ENCODE measurements around the gene MED16.
"Not testable (repeated sequence)": the region's sequence is repeated elsewhere in the genome, so short reads cannot be mapped to it uniquely, and the experiment has no call there.

Gene MED16

GRCh38 chr19:853014-853585, 39.9 kb downstream of the MED16 start:
- no peak for DNase-seq

GRCh38 chr19:852136-853013, 40.6 kb downstream of the MED16 start, which contains the start of gene ELANE:
Gene ELANE, plus strand, starts transcription at chr19:852303. Its CDS starts 26 bp downstream, at chr19:852329.
- peak in 1 of 4 experiments; percentile 47 for DNase-seq

DNA sequence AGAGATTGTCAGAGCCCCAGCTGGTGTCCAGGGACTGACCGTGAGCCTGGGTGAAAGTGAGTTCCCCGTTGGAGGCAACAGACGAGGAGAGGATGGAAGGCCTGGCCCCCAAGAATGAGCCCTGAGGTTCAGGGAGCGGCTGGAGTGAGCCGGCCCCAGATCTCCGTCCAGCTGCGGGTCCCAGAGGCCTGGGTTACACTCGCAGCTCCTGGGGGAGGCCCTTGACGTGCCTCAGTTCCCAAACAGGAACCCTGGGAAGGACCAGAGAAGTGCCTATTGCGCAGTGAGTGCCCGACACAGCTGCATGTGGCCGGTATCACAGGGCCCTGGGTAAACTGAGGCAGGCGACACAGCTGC, 42.0 kb downstream of the MED16 start:
- DNase-seq: no peak

DNA sequence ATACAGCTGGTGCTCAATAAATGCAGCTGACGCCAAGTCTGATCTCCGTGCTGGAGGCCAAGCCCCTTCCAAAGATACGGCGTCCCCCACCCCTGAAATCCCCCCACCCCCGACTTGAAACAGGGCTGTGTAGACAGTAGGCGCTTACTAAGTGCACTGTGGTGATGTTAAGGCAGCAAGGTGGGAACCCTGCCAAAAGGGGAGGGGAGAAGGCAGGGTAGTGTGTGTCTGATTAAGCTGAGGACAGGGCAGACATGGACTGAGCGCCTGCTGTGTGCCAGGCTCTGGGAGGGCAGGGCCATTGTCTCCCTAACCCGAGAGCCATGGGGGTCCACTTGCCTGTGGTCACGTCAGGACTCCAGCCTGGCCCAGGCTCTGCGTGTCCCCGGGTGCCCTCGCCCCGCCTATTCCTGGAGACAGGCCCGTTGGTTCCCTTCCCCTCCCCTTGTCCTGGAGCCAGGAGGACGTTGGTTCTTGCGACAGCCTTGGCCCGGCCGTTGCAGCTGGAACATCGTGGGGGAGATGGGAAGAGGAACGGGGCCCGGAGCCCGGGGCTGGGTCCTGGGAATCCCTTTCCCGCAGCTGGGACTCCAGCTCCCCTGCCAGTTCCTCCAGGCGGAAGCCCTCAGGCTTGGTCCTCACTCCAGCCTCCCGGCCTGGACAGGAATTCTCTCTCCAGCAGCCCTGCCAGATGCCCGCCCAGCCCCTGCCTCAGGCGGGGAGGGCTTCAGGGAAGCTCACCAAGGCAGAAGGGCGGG, 42.6 kb downstream of the MED16 start:
- peak; percentile 75 to 88 (median 80) for DNase-seq

DNA sequence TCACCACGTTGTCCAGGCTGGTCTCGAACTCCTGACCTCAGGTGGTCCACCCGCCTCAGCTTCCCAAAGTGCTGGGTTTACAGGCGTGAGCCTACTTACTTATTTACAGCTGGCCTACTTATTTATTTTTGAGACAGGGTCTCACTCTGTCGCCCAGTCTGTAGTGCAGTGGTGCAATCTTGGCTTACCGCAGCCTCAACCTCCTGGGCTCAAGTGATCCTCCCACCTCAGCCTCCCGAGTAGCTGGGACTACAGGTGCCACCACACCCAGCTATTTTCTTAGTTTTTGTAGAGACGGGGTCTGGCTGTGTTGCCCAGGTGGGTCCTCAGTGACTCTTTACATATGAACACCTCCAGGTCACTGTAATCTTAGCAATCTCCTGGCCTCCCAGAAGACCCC, 43.8 kb downstream of the MED16 start:
- DNase-seq: not testable (repeated sequence)

- DNase-seq: no peak
Observed at GRCh38 chr19:848386-848921, 44.5 kb downstream of the MED16 start.

GRCh38 chr19:845707-846521, 47.1 kb downstream of the MED16 start:
- no peak for DNase-seq

GRCh38 chr19:844546-844971, 48.4 kb downstream of the MED16 start:
- no peak for DNase-seq

DNA sequence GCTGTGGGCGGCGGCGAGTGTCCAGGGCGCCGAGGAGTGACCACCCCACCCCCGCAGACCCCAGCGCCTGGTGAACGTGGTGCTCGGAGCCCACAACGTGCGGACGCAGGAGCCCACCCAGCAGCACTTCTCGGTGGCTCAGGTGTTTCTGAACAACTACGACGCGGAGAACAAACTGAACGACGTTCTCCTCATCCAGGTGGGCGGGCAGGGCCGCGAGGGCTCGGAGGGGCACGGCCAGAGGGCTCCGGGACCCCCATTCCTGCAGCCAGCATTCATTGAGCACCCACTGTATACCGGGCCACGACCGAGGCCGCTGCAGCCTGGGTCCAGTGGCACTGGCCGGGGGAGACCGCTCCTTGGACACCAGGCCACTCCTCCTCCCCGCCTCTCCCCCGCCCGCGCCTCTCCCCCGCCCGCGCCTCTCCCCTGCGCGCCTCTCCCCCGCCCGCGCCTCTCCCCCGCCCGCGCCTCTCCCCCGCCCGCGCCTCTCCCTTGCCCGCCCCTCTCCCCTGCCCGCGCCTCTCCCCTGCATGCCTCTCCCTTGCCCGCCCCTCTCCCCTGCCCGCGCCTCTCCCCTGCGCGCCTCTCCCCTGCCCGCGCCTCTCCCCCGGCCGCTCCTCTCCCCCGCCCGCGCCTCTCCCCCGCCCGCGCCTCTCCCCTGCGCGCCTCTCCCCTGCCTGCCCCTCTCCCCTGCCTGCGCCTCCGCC, 49.0 kb downstream of the MED16 start:
- no peak for DNase-seq

- peak; percentile 43 to 79 (median 55) for DNase-seq
Observed at GRCh38 chr19:843180-843835, 49.7 kb downstream of the MED16 start.

- not testable (repeated sequence) for DNase-seq
Observed at GRCh38 chr19:842802-843179, 50.2 kb downstream of the MED16 start.

DNA sequence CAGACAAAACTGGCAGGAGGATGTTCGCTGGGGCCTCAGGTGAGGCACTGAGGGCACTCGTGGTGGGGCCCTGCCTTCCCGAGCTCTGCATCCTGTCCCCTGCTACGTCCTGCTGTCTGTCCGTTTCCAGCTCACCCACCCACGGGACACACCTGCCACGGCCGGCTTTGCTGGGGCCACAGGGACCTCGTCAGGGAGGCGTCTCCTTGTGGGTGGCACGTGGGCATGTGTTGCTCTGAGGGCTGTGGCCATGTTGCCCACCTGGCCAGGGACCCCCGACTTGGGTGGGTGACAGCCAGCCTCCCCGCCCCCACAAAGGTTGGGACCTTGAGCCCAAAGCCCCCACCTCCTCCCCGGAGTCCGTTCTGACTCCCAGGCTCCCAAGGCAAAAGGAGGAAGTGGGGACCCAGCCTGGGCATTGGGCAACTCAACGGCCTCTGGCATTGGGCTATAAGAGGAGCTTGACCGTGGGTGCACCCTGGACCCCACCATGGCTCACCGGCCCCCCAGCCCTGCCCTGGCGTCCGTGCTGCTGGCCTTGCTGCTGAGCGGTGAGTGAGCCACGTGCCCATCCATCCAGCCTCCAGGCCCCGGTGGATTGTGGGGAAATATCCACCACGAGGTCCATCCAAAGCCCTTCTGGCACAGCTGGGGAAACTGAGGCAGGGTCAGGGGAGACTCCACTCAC, 52.3 kb downstream of the MED16 start, which contains the start of gene PRTN3:
Gene PRTN3 (plus strand): TSS at position 481 of the 688 bp plus-strand sequence. CDS start 10 bp downstream, at position 491.
- peak; percentile 76 to 86 (median 82) for DNase-seq

GRCh38 chr19:835210-835810, 57.7 kb downstream of the MED16 start:
- DNase-seq: no peak

GRCh38 chr19:834216-834615, 58.8 kb downstream of the MED16 start:
- DNase-seq: no peak

- DNase-seq: no peak
Observed at GRCh38 chr19:831407-832369, 61.3 kb downstream of the MED16 start.

GRCh38 chr19:829129-829758, 63.7 kb downstream of the MED16 start:
- DNase-seq: no peak

DNA sequence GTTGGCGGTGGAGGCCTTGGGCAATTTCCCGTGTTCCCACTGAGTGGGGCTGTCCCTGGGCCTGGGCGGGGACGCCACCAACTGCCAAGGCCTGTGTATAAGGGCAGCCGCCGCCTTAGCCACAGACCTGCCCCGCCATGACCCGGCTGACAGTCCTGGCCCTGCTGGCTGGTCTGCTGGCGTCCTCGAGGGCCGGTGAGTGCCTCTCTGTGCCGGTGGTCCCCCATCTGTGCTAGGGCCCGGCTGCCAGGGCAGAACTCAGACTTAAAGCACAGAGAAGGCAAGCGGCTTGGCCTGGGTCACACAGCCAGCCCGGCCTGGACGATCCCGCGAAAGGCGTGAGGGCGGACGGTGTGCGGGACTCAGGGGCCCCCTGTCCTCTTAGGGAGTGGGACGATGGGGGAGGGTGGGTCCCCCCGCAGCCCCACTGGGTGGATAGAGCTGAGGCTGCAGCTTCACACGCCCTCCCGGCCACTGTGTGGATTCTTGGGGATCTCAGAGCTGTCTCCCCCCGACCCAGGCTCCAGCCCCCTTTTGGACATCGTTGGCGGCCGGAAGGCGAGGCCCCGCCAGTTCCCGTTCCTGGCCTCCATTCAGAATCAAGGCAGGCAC, 65.2 kb downstream of the MED16 start, which contains the start of gene AZU1:
Gene AZU1 (plus strand): TSS at position 128 of the 612 bp plus-strand sequence. CDS start 10 bp downstream, at position 138.
- DNase-seq: peak; percentile 71 to 90 (median 81)

Measured in suppressor macrophage (primary cell).